GM13977 (cell line): ENCODE data around the gene TADA2B.

Source experiments
- DNase-seq: peaks from one replicate; pipeline ENCODE4 v3.0.0; 2012; ENCODE audit warnings: low spot score
- CTCF ChIP-seq: IDR thresholded peaks from 2 replicates; pipeline ENCODE4 v1.5.1; 2012; ENCODE audit warnings: mild to moderate bottlenecking, control low read depth; ENCODE audit not compliant: insufficient read depth; ENCODE audit errors: extremely low read depth, missing control alignments
- in situ Hi-C: fragments of 300-500 bp; cut with MboI; formaldehyde crosslinking; loops from one replicate; pipeline ENCODE4 v1.12.0; 2022; ENCODE audit warnings: low sequenced_read_pairs, low pct_unique_long_range_greater_than_20kb, mixed read lengths, inconsistent platforms; ENCODE audit not compliant: unreplicated experiment

Gene TADA2B

GRCh38 chr4:7049295-7049694, 6.1 kb downstream of the TADA2B start:
- in situ Hi-C loops: no loop called here
- no peak for TF ChIP-seq CTCF

GRCh38 chr4:7049739-7050138, 6.6 kb downstream of the TADA2B start:
- TF ChIP-seq CTCF: no peak
- in situ Hi-C loops: no loop called here
- no peak for DNase-seq

More at GRCh38 chr4:7049295-7049694, 6.1 kb downstream of the TADA2B start:
- DNase-seq: no peak

- TF ChIP-seq CTCF: no peak
- no peak for DNase-seq
- in situ Hi-C loops: no loop called here
These were observed 7.4 kb downstream of the TADA2B start for GRCh38 chr4:7050481-7051143.

GRCh38 chr4:7051144-7051495, 7.9 kb downstream of the TADA2B start:
- DNase-seq: no peak
- in situ Hi-C loops: no loop called here
- TF ChIP-seq CTCF: no peak

GRCh38 chr4:7051905-7052304, 8.7 kb downstream of the TADA2B start:
- in situ Hi-C loops: no loop called here
- no peak for DNase-seq
- no peak for TF ChIP-seq CTCF

GRCh38 chr4:7052313-7052712, 9.1 kb downstream of the TADA2B start:
- no peak for TF ChIP-seq CTCF
- DNase-seq: no peak
- in situ Hi-C loops: no loop called here
